ENCODE measurements around the gene AKAP1.

DNA sequence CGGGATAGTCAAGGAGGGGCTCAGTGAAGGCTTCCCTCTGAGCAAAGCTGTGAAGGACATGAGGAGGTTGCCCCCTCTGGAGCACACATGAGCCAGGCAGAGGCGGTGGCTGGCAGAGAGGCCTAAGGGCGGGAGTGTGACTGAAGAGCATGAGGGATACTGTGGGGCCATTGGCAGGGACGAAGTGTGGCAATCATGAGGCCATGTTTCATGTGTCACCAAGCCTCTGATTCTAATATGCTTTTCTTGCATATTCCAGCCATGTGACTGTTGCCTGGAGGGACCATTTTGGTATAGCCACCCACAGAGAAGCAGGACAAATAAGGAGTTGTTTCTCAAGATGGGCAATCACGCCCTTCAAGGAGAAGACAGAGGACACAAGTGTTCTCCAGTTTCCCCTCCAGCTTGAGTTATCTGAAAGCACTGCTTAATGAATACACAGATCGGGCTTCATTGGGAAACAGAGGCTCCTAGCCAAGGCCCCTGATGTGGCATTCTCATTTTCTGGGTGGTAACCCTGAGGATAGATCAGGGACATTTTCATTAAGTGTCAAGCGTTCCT is 68.0 kb downstream of the AKAP1 start:
- TF ChIP-seq, protein P1, sequence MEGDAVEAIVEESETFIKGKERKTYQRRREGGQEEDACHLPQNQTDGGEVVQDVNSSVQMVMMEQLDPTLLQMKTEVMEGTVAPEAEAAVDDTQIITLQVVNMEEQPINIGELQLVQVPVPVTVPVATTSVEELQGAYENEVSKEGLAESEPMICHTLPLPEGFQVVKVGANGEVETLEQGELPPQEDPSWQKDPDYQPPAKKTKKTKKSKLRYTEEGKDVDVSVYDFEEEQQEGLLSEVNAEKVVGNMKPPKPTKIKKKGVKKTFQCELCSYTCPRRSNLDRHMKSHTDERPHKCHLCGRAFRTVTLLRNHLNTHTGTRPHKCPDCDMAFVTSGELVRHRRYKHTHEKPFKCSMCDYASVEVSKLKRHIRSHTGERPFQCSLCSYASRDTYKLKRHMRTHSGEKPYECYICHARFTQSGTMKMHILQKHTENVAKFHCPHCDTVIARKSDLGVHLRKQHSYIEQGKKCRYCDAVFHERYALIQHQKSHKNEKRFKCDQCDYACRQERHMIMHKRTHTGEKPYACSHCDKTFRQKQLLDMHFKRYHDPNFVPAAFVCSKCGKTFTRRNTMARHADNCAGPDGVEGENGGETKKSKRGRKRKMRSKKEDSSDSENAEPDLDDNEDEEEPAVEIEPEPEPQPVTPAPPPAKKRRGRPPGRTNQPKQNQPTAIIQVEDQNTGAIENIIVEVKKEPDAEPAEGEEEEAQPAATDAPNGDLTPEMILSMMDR (IDR thresholded peaks at IDR 0.05) = no peak
- TF ChIP-seq POLR2A (IDR thresholded peaks at IDR 0.05) = no peak
